DMS114 treated with DMSO at 0.1 percent for 48 hours (cell line): ENCODE measurements around the gene ZBED4.

Experiments used
- DNase-seq: peaks from one replicate; lab custom pipeline; 2025; ENCODE audit not compliant: unreplicated experiment; lab: John Stamatoyannopoulos, UW

Gene ZBED4

DNA sequence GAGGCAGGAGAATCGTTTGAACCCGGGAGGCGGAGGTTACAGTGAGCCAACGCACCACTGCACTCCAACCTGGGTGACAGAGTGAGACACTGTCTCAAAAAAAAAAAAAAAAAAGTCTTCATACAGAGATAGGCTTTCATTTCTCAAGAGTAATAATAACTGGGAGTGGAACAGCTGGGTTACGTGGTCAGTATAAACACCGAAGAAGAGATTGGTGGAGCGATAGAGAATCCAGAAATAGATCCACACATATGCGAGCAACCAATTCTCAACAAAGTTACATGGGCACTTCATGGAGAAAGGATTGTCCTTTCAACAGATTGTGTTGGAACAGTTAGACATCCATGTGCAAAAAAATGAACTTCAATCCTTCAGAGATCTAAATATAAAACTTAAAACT is 24.6 kb downstream of the ZBED4 start:
- no peak for DNase-seq

DNA sequence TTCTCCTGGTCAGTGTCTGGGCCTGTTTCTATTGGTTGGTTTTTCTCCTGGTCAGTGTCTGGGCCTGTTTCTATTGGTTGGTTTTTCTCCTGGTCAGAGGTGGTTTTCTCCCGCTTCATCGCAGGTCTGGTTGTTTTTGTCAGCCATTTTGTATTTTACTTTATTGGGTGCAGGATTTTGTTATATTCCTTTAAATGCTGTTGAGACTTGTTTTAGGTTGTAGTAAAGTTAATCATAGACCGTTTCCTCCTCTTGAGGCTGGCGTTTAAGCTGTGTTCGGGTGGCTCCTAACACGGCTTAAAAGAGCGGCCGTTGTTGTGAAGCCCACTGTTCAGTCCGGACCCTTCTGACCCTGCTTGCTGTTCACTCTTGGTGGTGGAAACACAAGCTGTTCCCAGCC is 26.2 kb downstream of the ZBED4 start:
- no peak for DNase-seq

DNA sequence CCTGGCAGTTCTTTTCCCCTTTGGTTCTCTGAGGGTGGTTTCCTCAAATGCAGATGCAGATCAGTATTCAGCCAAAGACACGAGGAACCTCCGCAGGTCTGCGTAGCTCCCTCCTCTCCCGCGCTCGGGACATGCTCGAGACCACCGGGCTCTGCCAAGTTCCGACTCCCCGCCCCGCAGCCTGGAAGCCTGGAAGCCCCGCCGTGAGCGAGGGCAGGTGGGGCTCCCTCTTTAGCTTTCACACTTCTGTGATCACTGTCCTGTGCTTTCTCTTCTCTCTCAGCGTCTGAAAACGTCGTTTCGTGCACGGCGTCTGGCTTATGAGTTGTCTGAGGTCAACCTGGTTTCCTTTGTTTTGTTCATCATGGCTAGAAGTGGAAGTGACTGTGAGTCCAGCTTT is 26.6 kb downstream of the ZBED4 start:
- DNase-seq = no peak

DNA sequence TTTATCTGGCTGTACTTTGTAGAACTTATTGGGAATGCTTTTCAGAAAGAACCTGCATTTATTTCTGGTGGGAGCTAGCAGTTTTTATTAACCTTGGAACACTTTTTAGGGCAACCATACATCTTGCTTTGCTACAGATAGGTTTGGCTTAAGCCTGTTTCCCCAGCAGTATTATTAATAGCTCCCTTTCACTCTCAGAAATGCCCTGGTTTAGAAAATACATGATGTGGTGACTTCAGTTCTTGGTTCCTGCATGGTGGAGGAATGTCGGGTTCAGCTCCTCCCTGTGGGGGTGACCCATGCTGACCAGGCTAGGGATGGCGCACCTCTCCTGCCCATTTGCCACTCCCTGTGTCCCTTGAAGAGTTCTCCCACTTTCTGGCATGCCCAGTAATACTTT is 28.2 kb downstream of the ZBED4 start:
- DNase-seq = no peak

DNA sequence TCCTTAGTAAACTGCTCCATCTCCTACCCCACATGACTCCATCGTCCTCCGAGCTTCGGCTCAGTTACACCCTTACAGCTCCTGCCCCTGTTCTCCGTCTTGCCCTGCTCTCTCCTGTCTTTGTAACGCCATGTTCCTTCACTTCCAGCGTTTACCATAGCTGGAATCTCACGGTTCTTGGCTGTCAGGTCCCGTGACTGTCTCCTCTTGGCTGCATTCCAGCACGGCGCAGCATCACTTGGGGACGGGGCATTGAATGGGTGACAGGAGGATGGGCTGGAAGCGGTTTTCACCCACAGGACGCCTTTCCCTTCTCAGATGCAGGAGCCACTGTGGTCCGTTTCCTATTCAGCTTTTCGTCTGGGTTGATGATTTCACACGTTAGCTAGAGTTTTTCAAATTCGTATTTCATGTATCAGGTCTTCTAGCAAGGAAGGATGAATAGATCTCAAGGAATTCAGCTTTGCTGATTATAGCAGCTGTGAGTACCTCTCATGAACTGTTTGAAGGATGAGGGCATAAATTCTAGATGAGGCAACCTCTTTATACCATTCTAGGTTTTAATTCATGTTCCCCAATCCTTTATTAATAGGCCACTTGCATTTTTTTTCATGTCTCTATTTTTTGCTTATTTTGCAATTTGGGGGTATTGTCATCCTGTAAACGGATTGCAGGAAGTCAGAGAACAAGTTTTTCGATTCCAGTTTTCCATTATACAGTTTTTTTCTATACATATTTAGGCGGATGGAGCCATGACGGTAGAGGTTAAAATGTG is 29.1 kb downstream of the ZBED4 start:
- no peak for DNase-seq

DNA sequence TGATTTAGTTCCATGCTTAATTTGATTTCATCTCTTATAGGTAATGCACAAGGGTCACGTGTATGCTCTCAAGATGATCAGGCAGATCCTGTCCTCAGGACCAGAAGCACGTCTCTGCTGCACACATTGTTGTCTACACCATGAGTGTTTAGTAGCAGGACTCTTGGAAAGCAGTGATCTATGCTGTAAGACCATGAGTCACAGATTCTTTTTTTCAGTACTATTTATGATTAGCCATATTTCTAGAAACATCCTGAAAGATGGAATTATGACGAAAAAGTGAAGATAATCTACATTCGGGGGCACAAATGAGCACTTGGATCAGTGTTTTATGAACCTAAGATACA is 29.6 kb downstream of the ZBED4 start:
- DNase-seq = no peak

DNA sequence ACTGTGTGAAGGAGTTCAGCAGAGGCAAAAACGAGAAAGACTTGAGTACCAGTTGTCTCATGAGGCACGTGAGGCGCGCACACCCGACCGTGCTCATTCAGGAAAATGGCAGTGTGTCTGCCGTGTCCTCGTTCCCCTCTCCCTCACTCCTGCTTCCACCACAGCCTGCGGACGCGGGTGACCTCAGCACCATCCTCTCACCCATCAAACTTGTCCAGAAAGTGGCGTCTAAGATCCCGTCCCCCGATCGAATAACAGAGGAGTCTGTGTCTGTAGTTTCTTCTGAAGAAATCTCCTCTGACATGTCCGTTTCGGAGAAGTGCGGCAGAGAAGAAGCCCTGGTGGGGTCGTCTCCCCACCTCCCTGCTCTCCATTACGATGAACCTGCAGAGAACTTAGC is 30.4 kb downstream of the ZBED4 start:
- no peak for DNase-seq

DNA sequence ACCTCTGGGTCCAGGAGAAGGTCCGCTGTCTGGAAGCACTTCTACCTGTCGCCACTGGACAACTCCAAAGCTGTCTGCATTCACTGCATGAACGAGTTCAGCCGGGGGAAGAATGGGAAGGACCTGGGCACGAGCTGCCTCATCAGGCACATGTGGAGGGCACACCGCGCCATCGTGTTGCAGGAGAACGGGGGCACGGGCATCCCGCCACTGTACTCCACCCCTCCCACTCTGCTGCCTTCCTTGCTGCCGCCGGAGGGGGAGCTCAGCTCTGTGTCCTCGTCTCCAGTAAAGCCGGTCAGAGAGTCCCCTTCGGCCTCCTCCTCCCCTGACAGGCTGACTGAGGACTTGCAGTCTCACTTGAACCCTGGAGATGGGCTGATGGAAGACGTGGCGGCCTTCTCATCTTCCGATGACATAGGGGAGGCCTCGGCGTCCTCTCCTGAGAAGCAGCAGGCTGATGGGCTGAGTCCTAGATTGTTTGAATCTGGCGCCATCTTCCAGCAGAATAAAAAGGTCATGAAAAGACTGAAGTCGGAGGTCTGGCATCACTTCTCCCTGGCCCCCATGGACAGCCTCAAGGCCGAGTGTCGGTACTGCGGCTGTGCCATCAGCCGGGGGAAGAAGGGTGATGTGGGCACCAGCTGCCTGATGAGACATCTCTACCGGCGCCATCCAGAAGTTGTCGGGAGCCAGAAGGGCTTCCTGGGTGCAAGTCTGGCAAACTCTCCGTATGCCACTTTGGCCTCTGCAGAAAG is 31.0 kb downstream of the ZBED4 start:
- DNase-seq = no peak

DNA sequence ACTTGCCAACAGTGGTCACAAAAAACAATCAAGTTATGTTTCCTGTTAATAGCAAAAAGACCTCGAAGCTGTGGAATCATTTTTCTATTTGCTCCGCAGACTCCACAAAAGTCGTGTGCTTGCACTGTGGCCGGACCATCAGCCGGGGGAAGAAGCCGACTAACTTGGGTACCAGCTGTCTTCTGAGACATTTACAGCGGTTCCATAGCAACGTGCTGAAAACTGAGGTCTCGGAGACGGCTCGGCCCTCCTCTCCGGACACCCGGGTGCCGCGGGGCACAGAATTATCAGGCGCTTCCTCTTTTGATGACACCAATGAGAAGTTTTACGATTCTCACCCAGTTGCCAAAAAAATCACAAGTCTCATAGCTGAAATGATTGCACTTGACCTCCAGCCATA is 31.6 kb downstream of the ZBED4 start:
- DNase-seq = no peak

DNA sequence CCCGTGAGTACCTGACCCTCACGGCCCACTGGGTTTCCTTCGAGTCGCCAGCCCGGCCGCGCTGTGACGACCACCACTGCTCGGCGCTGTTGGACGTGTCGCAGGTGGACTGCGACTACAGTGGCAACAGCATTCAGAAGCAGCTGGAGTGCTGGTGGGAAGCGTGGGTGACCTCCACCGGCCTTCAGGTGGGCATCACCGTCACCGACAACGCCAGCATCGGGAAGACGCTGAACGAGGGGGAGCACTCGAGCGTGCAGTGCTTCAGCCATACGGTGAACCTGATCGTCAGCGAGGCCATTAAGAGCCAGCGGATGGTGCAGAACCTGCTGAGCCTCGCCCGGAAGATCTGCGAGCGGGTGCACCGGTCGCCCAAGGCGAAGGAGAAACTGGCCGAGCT is 32.2 kb downstream of the ZBED4 start:
- no peak for DNase-seq

DNA sequence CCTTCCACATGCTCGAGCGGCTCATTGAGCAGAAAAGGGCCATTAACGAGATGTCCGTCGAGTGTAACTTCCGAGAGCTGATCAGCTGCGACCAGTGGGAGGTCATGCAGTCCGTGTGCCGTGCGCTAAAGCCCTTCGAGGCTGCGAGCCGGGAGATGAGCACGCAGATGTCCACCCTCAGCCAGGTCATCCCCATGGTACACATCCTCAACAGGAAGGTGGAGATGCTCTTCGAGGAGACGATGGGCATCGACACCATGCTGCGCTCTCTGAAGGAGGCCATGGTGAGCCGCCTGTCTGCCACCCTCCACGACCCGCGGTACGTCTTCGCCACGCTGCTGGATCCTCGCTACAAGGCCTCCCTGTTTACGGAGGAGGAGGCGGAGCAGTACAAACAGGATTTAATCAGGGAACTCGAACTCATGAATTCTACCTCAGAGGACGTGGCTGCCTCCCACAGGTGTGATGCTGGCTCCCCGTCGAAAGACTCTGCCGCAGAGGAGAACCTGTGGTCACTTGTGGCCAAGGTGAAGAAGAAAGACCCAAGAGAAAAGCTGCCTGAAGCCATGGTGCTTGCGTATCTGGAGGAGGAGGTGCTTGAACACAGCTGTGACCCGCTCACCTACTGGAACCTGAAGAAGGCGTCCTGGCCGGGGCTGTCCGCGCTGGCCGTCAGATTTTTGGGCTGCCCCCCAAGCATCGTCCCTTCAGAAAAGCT is 32.9 kb downstream of the ZBED4 start:
- DNase-seq = no peak

DNA sequence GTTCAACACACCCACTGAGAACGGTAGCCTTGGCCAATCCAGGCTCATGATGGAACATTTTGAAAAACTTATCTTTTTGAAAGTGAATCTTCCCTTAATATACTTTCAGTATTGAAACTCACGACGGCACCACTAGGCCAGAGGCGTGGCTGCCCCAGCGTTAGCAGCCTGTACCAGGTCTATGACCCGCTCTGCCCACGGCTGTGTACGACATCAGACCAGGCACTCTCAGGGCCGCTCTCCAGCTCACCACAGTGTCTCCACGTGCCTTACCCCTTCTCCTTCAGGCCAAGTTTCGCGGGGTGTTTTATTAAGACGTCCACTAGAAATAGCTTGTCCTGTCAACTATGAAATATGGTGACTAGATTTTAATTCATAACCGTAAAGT is 33.4 kb downstream of the ZBED4 start:
- DNase-seq = no peak

DNA sequence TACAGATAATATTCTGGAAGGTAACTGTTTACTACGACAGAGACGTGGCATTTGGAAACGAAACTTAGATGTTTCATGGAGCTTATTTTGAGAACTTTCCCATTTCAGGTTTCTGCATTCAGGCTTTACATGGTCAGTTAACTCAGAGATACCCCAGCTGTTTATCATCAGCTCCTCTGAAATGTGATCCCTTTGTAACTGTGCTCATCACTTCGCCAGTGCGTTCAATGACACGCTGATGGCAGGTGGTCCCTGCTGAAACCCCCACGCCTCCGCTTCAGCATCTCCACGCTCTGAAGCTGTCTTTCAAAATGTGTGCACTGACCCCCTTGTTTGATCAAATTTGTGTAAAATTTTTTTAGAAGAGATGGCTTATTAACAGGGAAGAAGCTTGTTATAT is 34.1 kb downstream of the ZBED4 start:
- DNase-seq = no peak

DNA sequence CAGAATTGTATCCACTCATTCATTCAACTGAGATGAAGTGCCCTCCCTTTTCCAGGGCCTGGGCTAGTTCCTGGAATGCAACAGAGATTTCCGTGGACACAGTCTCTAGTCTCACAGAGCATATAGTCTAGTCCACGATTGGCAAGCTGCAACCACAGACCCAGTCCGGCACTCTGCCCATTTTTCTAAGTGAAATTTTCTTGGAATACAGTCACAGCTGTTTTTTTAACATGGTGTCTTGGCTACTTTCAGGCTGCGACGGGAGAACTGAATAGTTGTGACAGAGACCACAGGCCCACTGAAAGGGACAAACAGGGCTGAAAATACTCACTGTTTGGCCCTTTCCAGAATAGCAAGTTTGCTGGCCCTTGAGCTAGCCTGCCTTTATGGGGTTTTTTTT is 35.4 kb downstream of the ZBED4 start:
- no peak for DNase-seq

DNA sequence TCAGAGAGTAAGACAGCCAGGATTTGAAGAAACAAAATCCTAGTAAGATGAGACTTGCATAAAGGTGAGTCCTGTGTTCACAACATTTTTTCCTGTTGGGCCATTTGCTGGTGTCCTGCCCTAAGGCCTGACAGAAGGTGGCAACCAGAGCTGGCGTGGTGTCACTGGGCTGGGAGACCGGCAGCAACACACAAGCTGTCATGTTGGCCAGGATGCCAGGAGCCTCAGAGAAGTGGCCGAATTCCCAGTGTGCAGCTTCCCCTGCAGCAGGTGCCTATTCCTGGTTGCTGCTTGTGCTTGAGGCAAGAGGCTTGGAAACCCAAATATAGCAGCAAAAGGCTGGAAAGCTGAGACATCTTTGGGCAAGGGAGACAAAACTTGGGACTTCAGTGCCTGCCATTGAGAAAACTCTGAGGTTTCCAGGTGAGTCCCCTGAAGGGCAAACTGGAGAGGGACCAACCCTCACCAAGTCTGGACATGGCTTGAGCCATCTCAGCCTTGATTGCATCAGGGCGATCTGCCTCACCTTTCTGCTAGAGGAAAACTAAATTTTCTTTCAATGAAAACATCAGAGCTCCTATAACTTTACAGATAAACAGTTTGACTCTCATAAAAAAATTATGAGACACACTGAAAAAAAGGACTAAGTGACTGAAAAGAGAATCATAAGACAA is 38.7 kb downstream of the ZBED4 start:
- no peak for DNase-seq

DNA sequence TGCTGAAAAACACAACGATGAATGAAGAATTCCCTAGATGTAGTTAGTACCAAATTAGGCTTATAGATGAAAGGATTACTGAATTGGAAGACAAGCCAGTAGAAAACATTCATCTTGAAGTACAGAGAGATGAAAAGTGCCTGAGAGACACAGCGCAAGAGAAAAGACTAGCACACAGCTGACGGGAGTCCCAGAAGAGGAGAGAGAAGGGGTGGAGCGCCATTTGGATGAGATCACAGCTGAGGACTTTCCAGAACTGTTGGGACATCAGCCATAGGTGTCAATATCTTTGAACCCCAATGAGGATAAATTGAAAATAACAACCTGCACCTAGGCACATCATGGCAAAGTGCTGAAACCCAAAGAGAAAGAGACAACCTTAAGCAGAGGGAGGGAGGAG is 39.4 kb downstream of the ZBED4 start:
- no peak for DNase-seq

DNA sequence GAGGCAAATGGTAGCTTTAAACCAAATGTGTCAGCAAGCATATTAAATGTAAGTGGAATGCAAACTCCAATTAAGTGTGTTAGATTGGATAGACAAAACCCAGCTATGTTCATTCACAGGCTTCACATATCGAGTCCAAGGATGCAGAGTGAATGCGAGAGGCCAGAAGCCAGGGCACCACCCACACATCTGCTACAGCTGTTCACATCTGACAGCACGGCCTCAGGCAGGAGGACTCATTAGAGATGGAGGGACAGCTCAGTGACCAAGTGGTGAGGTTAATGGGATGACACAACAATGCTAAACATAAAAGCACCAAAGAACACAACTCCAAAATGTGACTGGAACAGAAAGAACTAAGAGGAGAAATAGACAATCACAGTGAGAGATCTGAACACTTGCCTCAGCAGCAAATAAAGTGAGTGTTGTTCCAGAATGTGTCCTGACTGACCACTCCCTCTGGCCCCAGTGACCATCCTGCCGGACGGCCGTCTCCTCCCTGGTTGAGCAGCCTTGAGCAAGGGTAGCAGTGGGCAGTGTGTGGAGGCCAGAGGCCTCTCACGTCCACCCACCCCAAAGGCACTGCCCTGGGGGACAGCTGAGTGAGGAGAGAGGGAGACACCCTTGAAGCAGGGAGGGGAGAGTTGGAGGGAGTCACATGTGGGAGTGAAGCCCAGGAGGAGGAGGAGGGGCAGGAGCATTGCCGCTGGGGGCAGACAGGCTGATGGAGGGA is 40.8 kb downstream of the ZBED4 start:
- DNase-seq = no peak

DNA sequence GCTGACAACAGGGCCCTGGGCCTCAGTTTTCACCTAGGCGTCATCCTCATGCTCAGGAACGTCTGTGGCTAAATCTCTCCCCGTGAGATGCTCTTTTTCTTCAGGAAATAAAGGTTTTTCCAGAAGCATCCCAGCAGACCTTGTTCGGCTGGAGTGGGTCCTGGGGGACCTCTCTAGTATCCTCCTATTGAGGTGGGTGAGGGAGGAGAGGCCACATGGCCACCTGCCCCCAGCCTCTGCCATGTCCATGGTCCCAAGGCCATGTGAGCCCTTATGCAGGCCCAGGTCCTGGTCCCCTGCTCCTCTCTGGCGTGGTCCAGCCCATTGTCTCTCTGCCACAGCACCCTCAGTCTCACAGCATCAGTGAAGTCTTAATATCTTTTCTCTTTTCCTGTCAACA is 42.6 kb downstream of the ZBED4 start:
- DNase-seq = no peak

DNA sequence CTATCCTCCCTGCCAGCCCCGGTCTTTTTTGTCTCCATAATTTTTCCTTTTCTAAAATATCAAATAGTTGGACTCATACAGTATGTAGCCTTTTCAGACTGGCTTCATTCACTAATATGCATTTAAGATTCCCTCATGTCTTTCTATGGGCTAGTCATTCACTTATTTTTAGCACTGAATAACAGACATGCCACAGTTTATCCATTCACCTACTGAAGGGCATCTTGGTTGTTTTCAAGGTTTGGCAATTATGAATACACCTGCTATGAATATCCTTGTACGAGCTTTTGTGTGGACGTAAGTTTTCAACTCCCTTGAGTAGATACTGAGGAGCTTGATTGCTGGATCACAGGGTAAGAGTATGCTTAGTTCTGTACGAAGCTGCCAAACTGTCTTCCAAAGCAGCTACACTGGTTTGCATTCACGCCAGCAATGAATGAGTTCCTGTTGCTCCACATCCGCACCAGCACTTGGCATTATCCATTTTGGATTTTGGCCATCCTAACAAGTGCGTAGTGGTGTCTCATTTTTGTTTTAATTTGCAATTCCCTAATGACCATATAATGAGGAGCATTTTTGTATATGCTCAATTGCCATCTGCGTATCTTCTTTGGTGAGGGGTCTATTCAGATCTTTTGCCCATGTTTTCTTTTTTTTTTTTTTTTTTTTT is 43.5 kb downstream of the ZBED4 start:
- no peak for DNase-seq

DNA sequence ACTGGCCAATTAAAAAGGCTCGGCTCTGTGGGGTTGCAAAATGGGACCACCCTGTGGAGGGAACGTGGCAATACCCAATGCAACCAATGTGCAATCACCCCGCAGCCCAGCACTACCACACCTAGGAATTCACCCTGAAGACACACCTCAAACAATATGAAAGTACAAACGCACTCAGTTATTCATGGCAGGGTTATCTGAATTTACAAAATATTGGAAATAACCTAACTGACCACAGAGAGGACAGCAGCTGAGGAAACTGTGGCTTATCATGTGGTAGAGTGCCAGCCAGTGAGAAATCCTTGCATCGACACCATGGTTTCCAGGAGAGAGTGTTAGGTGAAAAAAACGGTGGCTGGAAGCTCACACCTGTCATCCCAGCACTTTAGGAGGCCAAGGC is 45.9 kb downstream of the ZBED4 start:
- DNase-seq = no peak
